GM10266 (cell line): ENCODE measurements around the gene CD22.

ENCODE experiments used
- DNase-seq: peaks from one replicate; pipeline ENCODE4 v3.0.0; 2012; ENCODE audit errors: extremely low spot score
- CTCF ChIP-seq: IDR thresholded peaks from 2 replicates; pipeline ENCODE4 v1.5.1; 2012; ENCODE audit warnings: mild to moderate bottlenecking, low read depth; ENCODE audit not compliant: control insufficient read depth, insufficient read depth; ENCODE audit errors: missing control alignments

The CD22 gene

GRCh38 chr19:35287713-35288112, 41.3 kb upstream of the CD22 start:
- no peak for TF ChIP-seq CTCF
- no peak for DNase-seq

DNA sequence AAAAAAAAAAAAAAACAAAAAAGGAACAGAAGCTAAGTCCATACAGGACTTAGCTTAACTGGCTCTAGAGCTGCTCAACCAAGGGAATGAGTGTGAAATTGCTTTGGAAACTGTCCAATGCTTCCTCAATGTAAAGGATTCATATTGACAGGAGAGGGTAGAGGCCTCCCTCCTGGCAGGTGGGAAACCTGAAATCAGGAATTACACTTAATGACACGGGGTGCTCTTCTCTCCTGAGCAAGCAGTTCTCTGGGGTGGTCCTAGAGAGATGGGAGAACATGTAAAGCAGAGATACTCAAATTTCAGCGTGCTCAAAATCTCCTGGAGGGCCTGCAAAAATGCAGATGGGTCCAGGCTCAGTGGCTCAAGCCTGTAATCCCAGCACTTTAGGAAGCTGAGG, 40.7 kb upstream of the CD22 start:
- no peak for DNase-seq
- TF ChIP-seq CTCF, result no peak

GRCh38 chr19:35288906-35289305, 40.1 kb upstream of the CD22 start:
- DNase-seq, result no peak
- TF ChIP-seq CTCF, result no peak

DNA sequence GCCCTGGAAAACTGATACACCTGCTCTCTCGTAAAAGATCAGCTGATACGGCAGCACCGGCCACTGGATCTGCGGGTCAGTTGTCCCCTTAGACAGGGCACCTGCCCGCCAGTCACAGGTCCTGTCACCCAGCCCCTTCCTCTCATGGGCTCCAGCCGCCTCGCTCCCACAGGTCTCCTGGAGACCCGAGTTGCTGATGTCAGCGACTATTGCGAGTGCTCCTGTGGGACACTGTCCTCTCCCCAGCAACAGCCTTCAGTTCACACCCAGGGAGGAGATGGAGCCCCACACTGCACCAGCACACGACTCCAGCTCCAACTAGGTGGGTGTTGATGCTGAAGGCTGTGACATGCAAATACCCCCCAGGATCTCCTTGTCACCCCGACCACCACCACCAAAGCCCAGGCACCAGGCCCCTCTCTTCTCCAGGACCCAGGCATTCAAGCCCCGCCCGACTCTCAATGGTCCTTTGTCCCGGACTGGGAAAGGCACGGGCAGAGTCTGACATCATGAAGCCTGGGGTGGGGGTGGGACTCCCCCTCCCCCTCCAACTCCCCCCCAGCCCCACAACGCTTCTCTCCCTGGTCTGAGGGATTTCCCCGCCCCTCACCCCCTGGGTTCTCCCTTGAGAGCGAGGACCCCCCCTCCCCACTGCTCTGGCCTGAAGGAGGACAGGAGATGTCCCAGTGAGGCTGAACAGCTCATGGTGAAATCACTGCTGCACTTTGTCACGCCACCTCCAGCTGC, 38.4 kb upstream of the CD22 start:
- TF ChIP-seq CTCF, result no peak
- DNase-seq, result no peak

- no peak for DNase-seq
- no peak for TF ChIP-seq CTCF
Observed at GRCh38 chr19:35291259-35291658, 37.7 kb upstream of the CD22 start.

DNA sequence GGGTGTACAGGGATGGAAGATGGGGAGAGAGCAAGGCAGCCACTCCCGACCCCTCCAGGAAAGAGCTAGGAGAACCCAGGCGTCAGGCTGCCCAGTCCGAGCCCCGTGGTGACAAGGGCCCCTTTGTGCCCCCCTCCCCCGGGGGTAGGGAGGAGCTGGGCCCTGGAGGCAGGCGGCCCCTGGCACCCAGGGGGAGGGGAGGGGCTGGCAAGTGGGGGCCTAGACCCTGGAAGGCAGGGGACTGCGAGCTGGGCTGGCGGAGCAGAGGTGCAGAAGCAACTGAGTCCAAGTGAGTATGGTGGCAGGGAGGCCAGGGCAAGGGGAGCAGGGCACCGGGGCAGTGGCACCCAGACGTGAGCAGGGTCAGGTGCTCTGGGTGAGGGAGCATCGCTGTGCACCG, 37.1 kb upstream of the CD22 start, which contains the start of gene MAG:
Gene MAG (plus strand): TSS at position 246 of the 400 bp plus-strand sequence. CDS start 3,248 bp downstream, outside the sequence.
- no peak for DNase-seq
- no peak for TF ChIP-seq CTCF
